GM19035 (cell line): ENCODE results near the gene MMP24.
"Not testable (repeated sequence)": the region's sequence is repeated elsewhere in the genome, so short reads cannot be mapped to it uniquely, and the experiment has no call there.

ENCODE experiments used
- ATAC-seq: cut with Tn5 transposase; IDR thresholded peaks from one replicate; pipeline ENCODE4 v1.9.1; 2021; ENCODE audit not compliant: unreplicated experiment

Gene MMP24

GRCh38 chr20:35226126-35226883, at the start of gene MMP24:
TSS of gene MMP24 (plus strand) at chr20:35226690. CDS start at chr20:35226739, 49 bp downstream.
- ATAC-seq = no peak

- ATAC-seq = no peak
Observed at GRCh38 chr20:35179292-35180212, 46.9 kb upstream of the MMP24 start.

- no peak for ATAC-seq
Observed at GRCh38 chr20:35180266-35180665, 46.2 kb upstream of the MMP24 start.

- no peak for ATAC-seq
Observed at GRCh38 chr20:35181731-35182130, 44.8 kb upstream of the MMP24 start.

- not testable (repeated sequence) for ATAC-seq
Observed at GRCh38 chr20:35186691-35187289, 39.7 kb upstream of the MMP24 start.

- ATAC-seq = no peak
Observed at GRCh38 chr20:35187584-35188190, 38.8 kb upstream of the MMP24 start.

- ATAC-seq = not testable (repeated sequence)
Observed at GRCh38 chr20:35189223-35189622, 37.3 kb upstream of the MMP24 start.

- no peak for ATAC-seq
Observed at GRCh38 chr20:35190556-35190955, 35.9 kb upstream of the MMP24 start.

- ATAC-seq = no peak
Observed at GRCh38 chr20:35191419-35192117, 34.9 kb upstream of the MMP24 start.

- no peak for ATAC-seq
Observed at GRCh38 chr20:35192118-35192872, 34.2 kb upstream of the MMP24 start.

GRCh38 chr20:35193031-35193791, 33.3 kb upstream of the MMP24 start:
- not testable (repeated sequence) for ATAC-seq

- no peak for ATAC-seq
Observed at GRCh38 chr20:35196313-35196712, 30.2 kb upstream of the MMP24 start.

GRCh38 chr20:35199740-35200139, 26.8 kb upstream of the MMP24 start:
- no peak for ATAC-seq

- no peak for ATAC-seq
Observed at GRCh38 chr20:35200267-35200666, 26.2 kb upstream of the MMP24 start.

- ATAC-seq = not testable (repeated sequence)
Observed at GRCh38 chr20:35201467-35201866, 25.0 kb upstream of the MMP24 start.

GRCh38 chr20:35206802-35207201, 19.7 kb upstream of the MMP24 start:
- ATAC-seq = no peak

- no peak for ATAC-seq
Observed at GRCh38 chr20:35207950-35208611, 18.4 kb upstream of the MMP24 start.
